ENCODE data around the gene TMEM154.

- no peak for TF ChIP-seq CTCF (conservative IDR thresholded peaks at IDR 0.05; ENCODE audit: low read depth, low read length)
- no peak for TF ChIP-seq EZH2 (IDR thresholded peaks at IDR 0.05; ENCODE audit: low read length, unreplicated experiment)
Observed at GRCh38 chr4:152704788-152705187, 25.0 kb upstream of the TMEM154 start.

All from PC-3 (cell line).